Lung (tissue), 12 donors: Measurements from ENCODE around the gene POC1A. TPM values are rescaled to one million over a fixed set of nuclear protein-coding genes. Genes with fewer than 3 reads are reported as not detected.

Source experiments
- ATAC-seq: fragments of 200-7000 bp; cut with Tn5 transposase; one replicate; pipeline ENCODE4 v1.9.1; 2020; ENCODE audit warnings: moderate number of reproducible peaks; ENCODE audit not compliant: insufficient read depth, low FRiP score
- DNase-seq, 3 donors: peaks; one replicate each; pipeline ENCODE4 v3.0.0-alpha.2; 2013 to 2017
- H3K27ac ChIP-seq, 2 donors: one replicate each; pipeline ENCODE4 v1.5.1; 2013; ENCODE audit warnings: mild to moderate bottlenecking in 2 of 2, moderate library complexity in 2 of 2, control low read depth in 1 of 2, inconsistent platforms in 1 of 2, low read depth in 1 of 2, low read length in 1 of 2
- H3K27me3 ChIP-seq, 3 donors: one replicate each; pipeline ENCODE4 v1.5.1; 2013; ENCODE audit warnings: low read length in 2 of 3; ENCODE audit not compliant: control insufficient read depth in 3 of 3, insufficient read depth in 3 of 3
- H3K36me3 ChIP-seq, 4 donors: one replicate each; pipeline ENCODE4 v1.5.1; 2013; ENCODE audit warnings: low read length in 4 of 4, mild to moderate bottlenecking in 1 of 4, moderate library complexity in 1 of 4; ENCODE audit not compliant: control insufficient read depth in 4 of 4, insufficient read depth in 4 of 4
- H3K4me1 ChIP-seq, 5 donors: one replicate each; pipeline ENCODE4 v1.5.1; 2013; ENCODE audit warnings: low read length in 5 of 5, mild to moderate bottlenecking in 2 of 5, moderate library complexity in 1 of 5; ENCODE audit not compliant: control insufficient read depth in 5 of 5, insufficient read depth in 5 of 5
- H3K4me3 ChIP-seq: one replicate; pipeline ENCODE4 v1.5.1; 2013; ENCODE audit warnings: mild to moderate bottlenecking, control low read depth, moderate library complexity
- H3K9ac ChIP-seq, 2 donors: one replicate each; pipeline ENCODE4 v1.5.1; 2013; ENCODE audit warnings: low read length in 2 of 2, control low read depth in 1 of 2; ENCODE audit not compliant: insufficient read depth in 1 of 2
- H3K9me3 ChIP-seq, 4 donors: one replicate each; pipeline ENCODE4 v1.5.1; 2013; ENCODE audit warnings: low read length in 3 of 4, mild to moderate bottlenecking in 1 of 4, moderate library complexity in 1 of 4; ENCODE audit not compliant: control insufficient read depth in 4 of 4, insufficient read depth in 3 of 4
- CTCF ChIP-seq: IDR thresholded peaks from 2 replicates; pipeline ENCODE4 v1.5.1; 2012; ENCODE audit warnings: mild to moderate bottlenecking; ENCODE audit errors: control extremely low read depth, extremely low read depth
- WGBS, 2 donors: extraction: QIAGEN DNeasy Blood & Tissue Kit; methylation state at CpG; one replicate each; pipeline ENCODE4 v1.1.7; 2013; 5-methylcytosine and 5-hydroxymethylcytosine counted together
- polyA plus RNA-seq, 2 donors: library from polyadenylated mRNA; stranded (reverse); fragments of 200-250 nt; gene quantifications; one replicate each; pipeline ENCODE4 v1.2.1, GENCODE V29; 2013
- total RNA-seq, 2 donors: library from RNA; depleted of rRNA in 1 of 2; stranded (reverse); fragments of >200 nt in 1 of 2; gene quantifications; one replicate each; pipeline ENCODE4 v1.2.1, GENCODE V29; 2014 to 2021
- donor health status: control.
- donor health status: control.
- donor health status: Bipolar disorder and iron deficiency.
- donor health status: healthy.
- donor health status: DM: yes; HTN: yes; CAD: no.

The POC1A gene
- total and polyA plus RNA-seq, 4 donors: 2.3 to 5.4 (median 4.0) TPM

- Histone ChIP-seq H3K27me3 (no peaks in the 10 kb centered on the region), H3K27ac (peak overlapping the region; percentile 46 to 90), H3K36me3 (peaks cover 0 to 15% (median 10%) of the 10 kb centered on the region in 4 donors), H3K4me3 (no peak overlapping the region), H3K4me1 (peaks cover 12 to 63% (median 39%) of the 10 kb centered on the region in 5 donors), H3K9me3 (no peaks in the 10 kb centered on the region), H3K9ac (no peak overlapping the region)
- whole genome bisulfite sequencing, 2 donors: 33 to 47% methylated on average over 10 of the region's 10 CpGs
- no peak for TF ChIP-seq CTCF
- ATAC-seq (no peak), DNase-seq (no peak)
Measured at GRCh38 chr3:52197499-52197841, 43.2 kb upstream of the POC1A start.

GRCh38 chr3:52196977-52197376, 42.8 kb upstream of the POC1A start:
- Histone ChIP-seq H3K36me3 (peaks cover 0 to 12% (median 6%) of the 10 kb centered on the region in 4 donors), H3K27ac (peak overlapping the region in 1 of 2 donors; percentile 90), H3K4me1 (peaks cover 12 to 64% (median 39%) of the 10 kb centered on the region in 5 donors), H3K9ac (no peak overlapping the region), H3K9me3 (no peaks in the 10 kb centered on the region), H3K27me3 (no peaks in the 10 kb centered on the region), H3K4me3 (no peak overlapping the region)
- TF ChIP-seq CTCF: no peak
- 40 to 62% methylated on average over 3 of the region's 3 CpGs for WGBS, 2 donors
- peak in 1 of 3 donors; percentile 47 for DNase-seq
- ATAC-seq: no peak

DNA sequence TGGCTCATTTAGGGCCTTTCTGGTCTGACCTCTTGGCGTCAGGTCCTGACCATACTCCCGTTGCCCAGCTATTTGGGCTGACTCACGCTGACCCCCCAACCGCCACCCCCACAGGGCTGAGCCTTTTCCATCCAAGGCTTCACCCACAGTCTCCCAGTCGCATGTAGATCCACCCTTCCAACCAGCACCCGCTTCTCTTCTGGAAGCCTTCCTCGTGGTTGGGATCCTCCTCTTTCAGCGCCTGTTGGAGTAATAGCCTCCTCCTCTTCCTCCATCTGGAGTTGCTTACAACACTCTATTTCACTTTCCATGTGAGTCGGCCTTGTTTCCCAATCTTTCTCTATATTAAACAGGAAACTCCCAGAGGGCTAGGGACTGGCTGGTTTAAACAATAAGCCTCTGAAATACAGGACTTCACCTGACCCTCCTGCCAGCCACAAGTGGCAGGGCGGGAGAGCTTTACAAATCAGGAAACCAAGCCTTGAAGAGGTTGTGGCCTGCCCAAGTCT, 41.7 kb upstream of the POC1A start:
- 36 to 44% methylated on average over 10 of the region's 10 CpGs for WGBS, 2 donors
- ATAC-seq (peak; percentile 21), DNase-seq (peak in 2 of 3 donors; percentile 69 to 81)
- Histone ChIP-seq H3K4me1 (peaks cover 12 to 74% (median 43%) of the 10 kb centered on the region in 5 donors), H3K9me3 (no peaks in the 10 kb centered on the region), H3K9ac (peak overlapping the region in 1 of 2 donors; percentile 14), H3K36me3 (peaks cover 0 to 8% (median 4%) of the 10 kb centered on the region in 4 donors), H3K27me3 (no peaks in the 10 kb centered on the region), H3K4me3 (no peak overlapping the region), H3K27ac (peak overlapping the region; percentile 10 to 90)
- no peak for TF ChIP-seq CTCF

- ATAC-seq (no peak), DNase-seq (no peak)
- no peak for TF ChIP-seq CTCF
- no peaks in the 10 kb centered on the region for H3K9me3 ChIP-seq
- peak overlapping the region in 1 of 2 donors; percentile 90 for H3K27ac ChIP-seq
- H3K36me3 ChIP-seq: peaks cover 0 to 6% (median 3%) of the 10 kb centered on the region in 4 donors
- no peaks in the 10 kb centered on the region for H3K27me3 ChIP-seq
- peaks cover 12 to 80% (median 45%) of the 10 kb centered on the region in 5 donors for H3K4me1 ChIP-seq
- peak overlapping the region in 1 of 2 donors; percentile 14 for H3K9ac ChIP-seq
- no peak overlapping the region for H3K4me3 ChIP-seq
- 62 to 83% methylated on average over 3 of the region's 3 CpGs for WGBS, 2 donors
Measured at GRCh38 chr3:52195291-52195597, 41.0 kb upstream of the POC1A start.
